HG03558 (cell line): Measurements from ENCODE around the gene DUS2.

Experiments
- ATAC-seq: cut with Tn5 transposase; IDR thresholded peaks from one replicate; pipeline ENCODE4 v1.9.1; 2021; ENCODE audit warnings: moderate number of reproducible peaks; ENCODE audit not compliant: unreplicated experiment; ENCODE audit errors: extremely low read depth

DUS2 gene

GRCh38 chr16:68040506-68041288 lies 17.6 kb downstream of the DUS2 start:
- ATAC-seq = no peak

GRCh38 chr16:68041783-68042182 lies 18.7 kb downstream of the DUS2 start:
- ATAC-seq = no peak

- ATAC-seq = no peak
Observed at GRCh38 chr16:68046106-68046505, 23.0 kb downstream of the DUS2 start.

GRCh38 chr16:68047987-68048386 lies 24.9 kb downstream of the DUS2 start:
- no peak for ATAC-seq

- no peak for ATAC-seq
Observed at GRCh38 chr16:68049449-68049848, 26.4 kb downstream of the DUS2 start.

- no peak for ATAC-seq
Observed at GRCh38 chr16:68055395-68055794, 32.3 kb downstream of the DUS2 start.

- ATAC-seq = no peak
Observed at GRCh38 chr16:68059804-68060203, 36.7 kb downstream of the DUS2 start.

GRCh38 chr16:68061396-68061795 lies 38.3 kb downstream of the DUS2 start:
- ATAC-seq = no peak

- ATAC-seq = no peak
Observed at GRCh38 chr16:68062910-68063393, 39.9 kb downstream of the DUS2 start.

GRCh38 chr16:68064791-68065365 lies 41.8 kb downstream of the DUS2 start:
- ATAC-seq = no peak

GRCh38 chr16:68065716-68066305 lies 42.7 kb downstream of the DUS2 start:
- ATAC-seq = no peak

- no peak for ATAC-seq
Observed at GRCh38 chr16:68066763-68067162, 43.7 kb downstream of the DUS2 start.

GRCh38 chr16:68068926-68069325 lies 45.8 kb downstream of the DUS2 start:
- no peak for ATAC-seq

- ATAC-seq = no peak
Observed at GRCh38 chr16:68069511-68070248, 46.6 kb downstream of the DUS2 start.

- ATAC-seq = no peak
Observed at GRCh38 chr16:68070249-68070730, 47.2 kb downstream of the DUS2 start.

GRCh38 chr16:68070806-68071517 lies 47.9 kb downstream of the DUS2 start:
- ATAC-seq = no peak

- ATAC-seq = no peak
Observed at GRCh38 chr16:68071518-68071901, 48.4 kb downstream of the DUS2 start.

- no peak for ATAC-seq
Observed at GRCh38 chr16:68072038-68072695, 49.1 kb downstream of the DUS2 start.

GRCh38 chr16:68073902-68074760 lies 51.0 kb downstream of the DUS2 start:
- no peak for ATAC-seq
